Measurements from ENCODE around the gene TECPR2.

Gene TECPR2

DNA sequence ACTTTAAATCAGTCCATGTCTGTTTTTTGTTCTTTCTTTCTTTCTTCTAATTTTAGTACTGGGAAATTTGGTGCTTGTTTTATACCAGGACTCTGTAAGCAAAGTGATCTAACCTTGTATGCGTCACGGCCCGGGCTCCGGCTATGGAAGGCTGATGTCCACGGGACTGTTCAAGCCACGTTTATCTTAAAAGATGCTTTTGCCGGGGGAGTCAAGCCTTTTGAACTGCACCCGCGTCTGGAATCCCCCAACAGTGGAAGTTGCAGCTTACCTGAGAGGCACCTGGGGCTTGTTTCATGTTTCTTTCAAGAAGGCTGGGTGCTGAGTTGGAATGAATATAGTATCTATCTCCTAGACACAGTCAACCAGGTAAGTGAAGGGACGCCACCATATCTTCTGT, 62.2 kb downstream of the TECPR2 start:
- Histone ChIP-seq H3K36me3 (ENCODE audit: control insufficient read depth in 2 of 2, insufficient read depth in 2 of 2, low read length in 2 of 2) (peaks cover 12 to 13% of the 10 kb centered on the region in 2 donors), H3K4me1 (ENCODE audit: control insufficient read depth, insufficient read depth, low read length) (peaks cover 3% of the 10 kb centered on the region), H3K4me3 (ENCODE audit: low read length in 2 of 2) (no peak overlapping the region), H3K27ac (ENCODE audit: low read length) (no peak overlapping the region), H3K9me3 (ENCODE audit: control insufficient read depth in 2 of 2, low read length in 2 of 2) (no peaks in the 10 kb centered on the region), H3K9ac (ENCODE audit: low read length in 2 of 2) (no peak overlapping the region), H3K27me3 (ENCODE audit: control insufficient read depth in 1 of 2, insufficient read depth in 2 of 2, low read length in 2 of 2) (no peaks in the 10 kb centered on the region)

DNA sequence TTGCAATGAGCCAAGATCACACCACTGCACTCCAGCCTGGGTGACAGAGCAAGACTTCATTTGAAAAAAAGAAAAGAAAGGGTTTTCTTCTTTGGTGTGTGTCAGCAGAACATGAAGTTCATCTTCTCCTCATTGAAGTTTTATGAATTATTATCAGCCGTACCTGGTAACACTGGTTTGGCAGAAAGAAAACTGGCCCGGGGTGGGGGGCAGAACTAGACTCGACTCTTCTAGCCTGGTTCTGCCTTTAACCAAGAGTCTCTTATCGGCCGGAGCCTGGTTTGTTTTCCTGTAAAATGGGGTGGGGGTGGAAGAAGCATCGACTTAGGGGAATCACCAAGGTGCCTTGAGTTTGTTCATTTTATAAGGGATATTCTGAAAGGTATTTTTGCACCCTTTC, 64.1 kb downstream of the TECPR2 start:
- H3K36me3 ChIP-seq (ENCODE audit: control insufficient read depth in 2 of 2, insufficient read depth in 2 of 2, low read length in 2 of 2): peaks cover 8 to 13% of the 10 kb centered on the region in 2 donors
- no peaks in the 10 kb centered on the region for H3K9me3 ChIP-seq (ENCODE audit: control insufficient read depth in 2 of 2, low read length in 2 of 2)
- no peak overlapping the region for H3K4me3 ChIP-seq (ENCODE audit: low read length in 2 of 2)
- H3K4me1 ChIP-seq (ENCODE audit: control insufficient read depth, insufficient read depth, low read length): peaks cover 3% of the 10 kb centered on the region
- H3K9ac ChIP-seq (ENCODE audit: low read length in 2 of 2): no peak overlapping the region
- H3K27me3 ChIP-seq (ENCODE audit: control insufficient read depth in 1 of 2, insufficient read depth in 2 of 2, low read length in 2 of 2): no peaks in the 10 kb centered on the region
- no peak overlapping the region for H3K27ac ChIP-seq (ENCODE audit: low read length)

DNA sequence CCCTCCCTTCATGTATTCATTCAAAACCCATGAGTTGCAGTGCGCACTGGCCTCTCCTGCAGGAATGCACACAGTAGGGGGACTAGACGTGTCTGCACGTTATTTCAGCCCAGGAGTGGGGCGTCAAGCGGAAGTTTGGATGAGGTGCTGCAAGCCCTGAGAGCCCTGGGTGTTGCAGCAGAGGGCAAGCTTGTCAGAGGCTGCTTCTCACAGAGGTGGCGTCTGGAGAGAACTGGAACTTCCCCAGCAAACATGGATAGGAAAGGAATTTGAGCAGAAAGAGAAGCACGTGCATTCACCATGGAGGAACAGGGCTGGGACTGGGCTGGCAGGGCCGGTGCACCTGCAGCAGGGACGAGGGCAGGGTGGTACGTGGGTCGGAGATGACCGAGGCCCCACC, 64.9 kb downstream of the TECPR2 start:
- H3K27ac ChIP-seq (ENCODE audit: low read length): no peak overlapping the region
- no peak overlapping the region for H3K4me3 ChIP-seq (ENCODE audit: low read length in 2 of 2)
- no peaks in the 10 kb centered on the region for H3K27me3 ChIP-seq (ENCODE audit: control insufficient read depth in 1 of 2, insufficient read depth in 2 of 2, low read length in 2 of 2)
- H3K4me1 ChIP-seq (ENCODE audit: control insufficient read depth, insufficient read depth, low read length): peaks cover 3% of the 10 kb centered on the region
- peaks cover 11 to 13% of the 10 kb centered on the region in 2 donors for H3K36me3 ChIP-seq (ENCODE audit: control insufficient read depth in 2 of 2, insufficient read depth in 2 of 2, low read length in 2 of 2)
- no peak overlapping the region for H3K9ac ChIP-seq (ENCODE audit: low read length in 2 of 2)
- no peaks in the 10 kb centered on the region for H3K9me3 ChIP-seq (ENCODE audit: control insufficient read depth in 2 of 2, low read length in 2 of 2)

DNA sequence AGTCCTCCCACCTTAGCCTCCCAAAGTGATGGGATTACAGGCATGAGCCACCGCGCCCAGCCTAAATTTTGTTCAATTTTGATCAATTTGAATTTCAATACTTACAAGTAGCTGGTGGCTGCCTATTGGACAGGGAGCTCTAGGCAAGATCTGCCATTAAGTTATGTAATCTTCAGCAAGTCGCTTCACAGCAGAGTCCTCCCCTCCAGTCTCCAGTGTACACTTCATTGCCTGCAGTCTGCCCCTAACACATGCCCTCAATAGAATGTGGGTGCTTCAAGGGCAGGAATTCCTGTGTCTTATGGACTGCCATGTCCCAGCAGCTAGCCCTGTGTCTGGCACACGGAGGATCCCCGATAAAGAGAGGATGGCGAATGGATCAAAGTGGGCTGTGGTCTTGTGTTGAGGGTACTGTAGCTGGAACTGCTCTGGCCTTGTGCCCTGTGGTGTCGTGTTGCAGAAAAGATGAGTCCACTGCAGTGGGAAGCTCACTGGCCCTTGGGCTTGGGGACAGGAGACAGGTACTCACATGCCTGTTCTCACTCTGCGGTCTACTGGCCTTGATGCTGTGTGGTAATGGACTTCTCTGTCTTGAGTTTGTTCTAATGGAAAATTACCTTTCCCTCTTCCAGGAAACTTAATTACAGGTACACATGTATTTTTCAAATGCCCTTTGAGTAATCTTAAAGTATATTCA, 67.6 kb downstream of the TECPR2 start:
- Histone ChIP-seq H3K4me3 (ENCODE audit: low read length in 2 of 2) (no peak overlapping the region), H3K9ac (ENCODE audit: low read length in 2 of 2) (no peak overlapping the region)

DNA sequence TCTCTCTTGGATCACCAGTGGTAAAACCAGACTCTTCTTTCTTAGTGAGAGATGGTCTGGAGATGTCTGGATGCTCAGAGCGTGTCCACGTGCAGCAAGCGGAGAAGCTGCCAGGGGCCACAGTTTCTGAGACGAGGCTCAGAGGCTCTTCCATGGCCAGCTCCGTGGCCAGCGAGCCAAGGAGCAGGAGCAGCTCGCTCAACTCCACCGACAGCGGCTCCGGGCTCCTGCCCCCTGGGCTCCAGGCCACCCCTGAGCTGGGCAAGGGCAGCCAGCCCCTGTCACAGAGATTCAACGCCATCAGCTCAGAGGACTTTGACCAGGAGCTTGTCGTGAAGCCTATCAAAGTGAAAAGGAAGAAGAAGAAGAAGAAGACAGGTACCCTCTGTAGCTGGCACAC, 69.0 kb downstream of the TECPR2 start:
- H3K4me1 ChIP-seq (ENCODE audit: control insufficient read depth, insufficient read depth, low read length): no peaks in the 10 kb centered on the region
- no peaks in the 10 kb centered on the region for H3K27me3 ChIP-seq (ENCODE audit: control insufficient read depth in 1 of 2, insufficient read depth in 2 of 2, low read length in 2 of 2)
- no peaks in the 10 kb centered on the region for H3K9me3 ChIP-seq (ENCODE audit: control insufficient read depth in 2 of 2, low read length in 2 of 2)
- H3K27ac ChIP-seq (ENCODE audit: low read length): no peak overlapping the region
- H3K9ac ChIP-seq (ENCODE audit: low read length in 2 of 2): no peak overlapping the region
- no peak overlapping the region for H3K4me3 ChIP-seq (ENCODE audit: low read length in 2 of 2)
- H3K36me3 ChIP-seq (ENCODE audit: control insufficient read depth in 2 of 2, insufficient read depth in 2 of 2, low read length in 2 of 2): peaks cover 18 to 26% of the 10 kb centered on the region in 2 donors

More for the DNA sequence above, 67.6 kb downstream of the TECPR2 start:
- Histone ChIP-seq H3K27me3 (ENCODE audit: control insufficient read depth in 1 of 2, insufficient read depth in 2 of 2, low read length in 2 of 2) (no peaks in the 10 kb centered on the region), H3K9me3 (ENCODE audit: control insufficient read depth in 2 of 2, low read length in 2 of 2) (no peaks in the 10 kb centered on the region), H3K36me3 (ENCODE audit: control insufficient read depth in 2 of 2, insufficient read depth in 2 of 2, low read length in 2 of 2) (peaks cover 19 to 25% of the 10 kb centered on the region in 2 donors), H3K27ac (ENCODE audit: low read length) (no peak overlapping the region), H3K4me1 (ENCODE audit: control insufficient read depth, insufficient read depth, low read length) (peaks cover 3% of the 10 kb centered on the region)

DNA sequence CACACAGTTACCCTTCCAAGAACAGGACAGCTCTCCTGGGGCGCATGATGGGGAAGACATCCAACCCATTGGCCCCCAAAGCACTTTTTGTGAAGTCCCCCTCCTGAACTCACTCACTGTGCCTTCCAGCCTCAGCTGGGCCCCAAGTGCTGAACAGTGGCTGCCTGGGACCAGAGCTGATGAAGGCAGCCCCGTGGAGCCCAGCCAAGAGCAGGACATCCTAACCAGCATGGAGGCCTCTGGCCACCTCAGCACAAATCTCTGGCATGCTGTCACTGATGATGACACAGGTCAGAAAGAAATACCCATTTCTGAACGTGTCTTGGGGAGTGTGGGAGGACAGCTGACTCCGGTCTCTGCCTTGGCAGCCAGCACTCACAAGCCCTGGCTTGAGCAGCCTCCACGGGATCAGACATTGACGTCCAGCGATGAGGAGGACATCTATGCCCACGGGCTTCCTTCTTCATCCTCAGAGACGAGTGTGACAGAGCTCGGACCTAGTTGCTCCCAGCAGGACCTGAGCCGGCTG, 72.0 kb downstream of the TECPR2 start:
- Histone ChIP-seq H3K36me3 (ENCODE audit: control insufficient read depth in 2 of 2, insufficient read depth in 2 of 2, low read length in 2 of 2) (peaks cover 11 to 25% of the 10 kb centered on the region in 2 donors), H3K27ac (ENCODE audit: low read length) (no peak overlapping the region), H3K9ac (ENCODE audit: low read length in 2 of 2) (no peak overlapping the region)

DNA sequence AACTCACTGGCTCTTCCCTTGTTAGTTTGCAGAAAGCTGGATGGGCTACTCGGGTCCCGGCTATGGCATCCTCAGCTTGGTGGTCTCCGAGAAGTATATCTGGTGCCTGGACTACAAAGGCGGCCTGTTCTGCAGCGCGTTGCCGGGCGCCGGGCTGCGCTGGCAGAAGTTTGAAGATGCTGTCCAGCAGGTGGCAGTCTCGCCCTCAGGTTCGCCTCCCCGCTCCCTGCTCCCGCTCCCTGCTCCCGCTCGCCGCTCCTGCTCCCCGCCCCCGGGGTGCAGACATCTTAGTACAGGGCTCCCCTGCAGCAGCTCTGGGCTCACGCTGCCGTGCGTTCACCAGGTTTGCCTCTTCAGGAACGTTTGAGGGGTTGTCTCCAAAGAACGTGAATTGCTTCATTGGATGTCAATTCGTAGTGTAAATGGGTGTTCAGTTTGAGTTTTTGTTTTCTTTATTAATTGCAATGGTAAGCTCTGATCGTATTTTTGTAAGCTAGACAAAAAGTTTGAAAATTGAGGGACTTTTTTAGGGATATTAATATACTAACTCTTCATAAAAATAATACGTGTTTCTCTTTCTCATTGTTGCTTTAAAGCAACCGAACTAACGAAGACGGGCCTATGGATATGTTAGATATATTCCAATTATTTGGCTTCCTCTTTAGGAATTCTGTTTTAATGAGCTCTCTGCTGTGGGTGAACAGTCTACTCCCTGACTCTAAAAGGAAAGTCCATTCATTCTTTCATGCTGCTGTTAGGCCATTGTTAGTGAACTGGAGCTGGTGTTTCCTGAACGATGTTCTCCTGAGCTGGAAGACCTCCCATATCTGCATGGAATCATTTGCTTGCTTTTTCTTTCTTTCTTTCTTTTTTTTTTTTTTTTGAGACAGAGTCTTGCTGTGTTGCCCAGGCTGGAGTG, 75.5 kb downstream of the TECPR2 start:
- Histone ChIP-seq H3K36me3 (ENCODE audit: control insufficient read depth in 2 of 2, insufficient read depth in 2 of 2, low read length in 2 of 2) (peaks cover 23 to 42% of the 10 kb centered on the region in 2 donors), H3K27ac (ENCODE audit: low read length) (no peak overlapping the region), H3K4me3 (ENCODE audit: low read length in 2 of 2) (peak overlapping the region; percentile 60 to 64), H3K27me3 (ENCODE audit: control insufficient read depth in 1 of 2, insufficient read depth in 2 of 2, low read length in 2 of 2) (no peaks in the 10 kb centered on the region), H3K9ac (ENCODE audit: low read length in 2 of 2) (peak overlapping the region in 1 of 2 donors; percentile 13), H3K4me1 (ENCODE audit: control insufficient read depth, insufficient read depth, low read length) (peaks cover 2% of the 10 kb centered on the region), H3K9me3 (ENCODE audit: control insufficient read depth in 2 of 2, low read length in 2 of 2) (no peaks in the 10 kb centered on the region)

More for the DNA sequence above, 72.0 kb downstream of the TECPR2 start:
- H3K27me3 ChIP-seq (ENCODE audit: control insufficient read depth in 1 of 2, insufficient read depth in 2 of 2, low read length in 2 of 2): no peaks in the 10 kb centered on the region
- H3K4me1 ChIP-seq (ENCODE audit: control insufficient read depth, insufficient read depth, low read length): peaks cover 2% of the 10 kb centered on the region
- H3K9me3 ChIP-seq (ENCODE audit: control insufficient read depth in 2 of 2, low read length in 2 of 2): no peaks in the 10 kb centered on the region
- H3K4me3 ChIP-seq (ENCODE audit: low read length in 2 of 2): no peak overlapping the region

DNA sequence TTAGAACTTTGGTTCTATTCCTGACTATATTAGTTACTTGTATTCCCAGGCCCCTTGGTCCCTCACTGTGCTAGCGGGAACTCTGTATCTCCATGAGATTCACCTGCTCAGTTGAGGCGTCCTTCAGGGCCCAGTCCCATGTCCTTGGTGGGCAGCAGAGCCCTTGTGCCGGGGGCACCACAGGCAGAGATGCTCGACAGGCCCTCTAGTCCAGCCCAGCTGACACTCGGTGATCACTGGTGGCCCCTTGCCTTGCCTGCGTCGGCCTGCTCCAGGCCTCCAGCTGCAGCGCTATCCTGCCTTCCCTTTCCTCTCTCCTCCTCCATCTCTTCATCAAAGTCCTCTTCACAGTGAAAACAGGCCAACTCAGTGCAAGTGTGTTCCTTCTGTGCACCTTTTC, 76.8 kb downstream of the TECPR2 start:
- Histone ChIP-seq H3K27me3 (ENCODE audit: control insufficient read depth in 1 of 2, insufficient read depth in 2 of 2, low read length in 2 of 2) (no peaks in the 10 kb centered on the region), H3K27ac (ENCODE audit: low read length) (no peak overlapping the region), H3K9me3 (ENCODE audit: control insufficient read depth in 2 of 2, low read length in 2 of 2) (no peaks in the 10 kb centered on the region), H3K36me3 (ENCODE audit: control insufficient read depth in 2 of 2, insufficient read depth in 2 of 2, low read length in 2 of 2) (peaks cover 20 to 46% of the 10 kb centered on the region in 2 donors), H3K9ac (ENCODE audit: low read length in 2 of 2) (peak overlapping the region in 1 of 2 donors; percentile 36), H3K4me1 (ENCODE audit: control insufficient read depth, insufficient read depth, low read length) (peaks cover 2% of the 10 kb centered on the region), H3K4me3 (ENCODE audit: low read length in 2 of 2) (no peak overlapping the region)

DNA sequence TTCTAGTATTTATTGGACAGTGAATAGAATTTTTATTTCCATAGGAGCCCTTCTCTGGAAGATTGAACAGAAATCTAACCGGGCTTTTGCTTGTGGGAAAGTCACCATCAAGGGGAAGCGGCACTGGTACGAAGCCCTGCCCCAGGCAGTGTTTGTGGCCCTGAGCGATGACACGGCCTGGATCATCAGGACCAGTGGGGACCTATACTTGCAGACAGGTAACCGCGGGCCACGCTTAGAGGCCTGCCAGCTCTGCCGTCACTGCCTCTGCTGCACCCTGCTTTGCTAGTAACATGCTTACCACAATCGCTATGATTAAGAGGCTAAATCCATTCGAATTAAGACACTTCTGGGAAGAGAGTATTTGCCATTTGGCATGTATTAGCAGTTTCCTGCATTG, 77.7 kb downstream of the TECPR2 start:
- Histone ChIP-seq H3K27me3 (ENCODE audit: control insufficient read depth in 1 of 2, insufficient read depth in 2 of 2, low read length in 2 of 2) (no peaks in the 10 kb centered on the region), H3K27ac (ENCODE audit: low read length) (no peak overlapping the region), H3K4me1 (ENCODE audit: control insufficient read depth, insufficient read depth, low read length) (peaks cover 2% of the 10 kb centered on the region), H3K9ac (ENCODE audit: low read length in 2 of 2) (no peak overlapping the region), H3K4me3 (ENCODE audit: low read length in 2 of 2) (no peak overlapping the region), H3K36me3 (ENCODE audit: control insufficient read depth in 2 of 2, insufficient read depth in 2 of 2, low read length in 2 of 2) (peaks cover 17 to 45% of the 10 kb centered on the region in 2 donors), H3K9me3 (ENCODE audit: control insufficient read depth in 2 of 2, low read length in 2 of 2) (no peaks in the 10 kb centered on the region)

DNA sequence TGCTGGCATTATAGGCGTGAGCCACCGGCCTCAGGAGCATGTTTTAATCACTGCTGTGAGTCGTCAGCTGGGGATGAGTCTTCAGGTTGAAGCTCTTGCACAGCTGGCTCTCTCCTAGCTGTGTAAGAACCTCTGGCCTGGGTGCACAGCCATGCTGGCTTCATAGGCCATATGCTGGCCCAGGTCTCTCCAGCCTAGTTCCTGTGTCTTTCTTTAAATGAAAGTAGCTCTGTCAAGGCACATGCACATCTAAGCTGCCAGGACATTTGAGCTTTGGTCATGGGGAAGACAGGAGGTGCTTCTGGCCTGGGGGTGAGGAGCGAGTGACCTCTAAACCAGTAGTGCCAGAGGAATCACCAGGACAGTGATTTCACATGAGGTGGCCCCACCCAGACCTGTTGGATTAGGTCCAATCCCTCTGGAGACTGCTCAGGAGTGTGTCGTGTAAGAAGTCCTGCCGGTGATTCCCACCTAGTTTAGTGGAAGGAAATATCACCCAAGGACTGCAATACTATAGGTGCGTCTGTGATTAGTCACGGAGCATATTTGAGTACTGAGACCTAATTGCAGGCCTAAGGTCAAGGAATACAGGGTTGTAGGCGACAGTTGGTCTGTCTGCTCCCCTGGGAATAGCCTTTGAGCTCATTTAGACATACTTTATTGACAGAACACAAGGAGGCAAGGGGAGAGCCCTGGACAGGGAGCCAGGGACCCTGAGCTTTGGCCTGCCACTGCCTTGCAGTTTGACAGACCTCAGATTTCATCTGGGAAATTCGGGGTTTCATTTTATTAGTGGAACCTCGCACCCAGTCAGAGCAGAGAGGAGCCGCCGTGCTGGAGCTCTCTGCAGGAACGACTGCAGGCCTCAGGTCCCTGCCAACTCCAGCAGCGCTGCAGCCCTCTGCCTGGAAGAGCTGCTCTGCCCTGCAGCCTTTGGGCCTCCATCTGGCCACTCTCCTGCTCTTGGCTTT, 79.8 kb downstream of the TECPR2 start:
- no peak overlapping the region for H3K4me3 ChIP-seq (ENCODE audit: low read length in 2 of 2)
- peaks cover 27 to 53% of the 10 kb centered on the region in 2 donors for H3K36me3 ChIP-seq (ENCODE audit: control insufficient read depth in 2 of 2, insufficient read depth in 2 of 2, low read length in 2 of 2)
- H3K27me3 ChIP-seq (ENCODE audit: control insufficient read depth in 1 of 2, insufficient read depth in 2 of 2, low read length in 2 of 2): no peaks in the 10 kb centered on the region
- H3K9ac ChIP-seq (ENCODE audit: low read length in 2 of 2): no peak overlapping the region
- H3K9me3 ChIP-seq (ENCODE audit: control insufficient read depth in 2 of 2, low read length in 2 of 2): no peaks in the 10 kb centered on the region
- peaks cover 2% of the 10 kb centered on the region for H3K4me1 ChIP-seq (ENCODE audit: control insufficient read depth, insufficient read depth, low read length)
- H3K27ac ChIP-seq (ENCODE audit: low read length): no peak overlapping the region

All from stomach smooth muscle (tissue), 2 donors.